ENCODE measurements around the gene KLF3. TPM values are rescaled to one million over a fixed set of nuclear protein-coding genes. Genes with fewer than 3 reads are reported as not detected.

KLF3 gene
- total RNA-seq, 4 donors from 2014 or later: 46.0 to 73.1 (median 54.7) TPM

DNA sequence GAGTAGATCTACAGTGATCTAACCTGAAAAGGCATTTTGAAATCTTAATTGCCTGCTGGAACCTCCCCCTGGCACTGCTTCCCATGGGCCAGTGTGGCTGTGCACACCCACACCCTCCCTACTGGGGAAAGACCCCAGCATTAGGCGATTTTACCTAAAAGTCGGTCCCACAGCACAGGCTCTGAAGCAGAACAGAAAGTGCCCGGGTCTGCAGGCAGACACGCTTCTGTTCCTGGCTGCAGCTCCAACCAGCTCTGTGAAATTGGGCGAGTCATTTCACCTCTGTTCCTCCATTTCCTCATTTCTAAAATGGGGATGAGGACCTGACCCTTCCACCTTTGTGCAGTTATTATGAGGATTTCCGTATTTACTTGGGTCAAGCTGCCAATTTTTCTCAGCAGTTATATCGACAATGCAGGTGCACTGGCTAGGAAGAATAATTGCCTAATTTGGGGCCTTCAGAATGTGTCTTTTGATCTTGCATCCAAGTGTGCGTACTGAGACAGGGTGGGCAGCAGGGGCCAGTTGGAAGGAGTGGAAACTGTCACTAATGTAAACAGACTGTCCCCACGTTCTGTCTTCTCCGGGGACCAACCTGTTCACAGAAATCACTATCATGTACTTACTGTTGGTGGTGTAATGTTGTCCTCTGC is 7.1 kb downstream of the KLF3 start:
- TF ChIP-seq, protein P1, sequence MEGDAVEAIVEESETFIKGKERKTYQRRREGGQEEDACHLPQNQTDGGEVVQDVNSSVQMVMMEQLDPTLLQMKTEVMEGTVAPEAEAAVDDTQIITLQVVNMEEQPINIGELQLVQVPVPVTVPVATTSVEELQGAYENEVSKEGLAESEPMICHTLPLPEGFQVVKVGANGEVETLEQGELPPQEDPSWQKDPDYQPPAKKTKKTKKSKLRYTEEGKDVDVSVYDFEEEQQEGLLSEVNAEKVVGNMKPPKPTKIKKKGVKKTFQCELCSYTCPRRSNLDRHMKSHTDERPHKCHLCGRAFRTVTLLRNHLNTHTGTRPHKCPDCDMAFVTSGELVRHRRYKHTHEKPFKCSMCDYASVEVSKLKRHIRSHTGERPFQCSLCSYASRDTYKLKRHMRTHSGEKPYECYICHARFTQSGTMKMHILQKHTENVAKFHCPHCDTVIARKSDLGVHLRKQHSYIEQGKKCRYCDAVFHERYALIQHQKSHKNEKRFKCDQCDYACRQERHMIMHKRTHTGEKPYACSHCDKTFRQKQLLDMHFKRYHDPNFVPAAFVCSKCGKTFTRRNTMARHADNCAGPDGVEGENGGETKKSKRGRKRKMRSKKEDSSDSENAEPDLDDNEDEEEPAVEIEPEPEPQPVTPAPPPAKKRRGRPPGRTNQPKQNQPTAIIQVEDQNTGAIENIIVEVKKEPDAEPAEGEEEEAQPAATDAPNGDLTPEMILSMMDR (IDR thresholded peaks at IDR 0.05; ENCODE audit: low read depth): no peak

DNA sequence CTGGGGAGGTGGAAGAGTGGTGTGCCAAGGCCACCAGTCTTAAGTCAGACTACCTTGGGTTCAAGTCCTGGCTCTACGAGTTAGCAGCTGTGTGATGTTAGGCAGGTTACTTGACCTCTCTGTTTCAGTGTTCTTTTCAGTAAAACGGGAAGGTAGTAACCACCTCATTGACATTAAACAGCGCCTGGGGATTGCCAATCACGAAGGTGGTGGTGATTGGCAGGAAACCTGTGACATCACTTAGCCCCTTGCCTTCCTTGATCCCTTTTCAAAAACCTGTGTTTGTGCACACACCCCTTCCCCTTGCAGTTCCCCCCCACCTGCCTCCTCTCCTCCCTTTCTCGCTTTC is 7.6 kb downstream of the KLF3 start:
- TF ChIP-seq, protein P1 (IDR thresholded peaks at IDR 0.05; ENCODE audit: low read depth): no peak

DNA sequence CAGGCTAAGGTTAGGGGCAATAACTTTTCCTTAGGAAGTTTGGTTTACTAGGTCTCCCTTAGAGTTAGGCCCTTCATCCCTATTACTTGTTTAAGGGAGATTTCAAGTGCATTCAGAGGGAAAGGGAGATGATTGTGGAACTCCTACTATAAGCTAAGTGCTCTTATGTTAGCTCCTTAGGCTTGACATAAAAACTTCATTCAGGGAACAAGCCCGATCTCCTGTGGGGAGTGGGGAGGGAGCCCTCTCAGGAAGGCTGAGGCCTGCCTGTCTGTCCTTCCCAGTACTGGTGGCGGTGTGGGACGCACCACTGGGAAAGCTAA is 8.0 kb downstream of the KLF3 start:
- TF ChIP-seq, protein P1 (IDR thresholded peaks at IDR 0.05; ENCODE audit: low read depth): no peak

DNA sequence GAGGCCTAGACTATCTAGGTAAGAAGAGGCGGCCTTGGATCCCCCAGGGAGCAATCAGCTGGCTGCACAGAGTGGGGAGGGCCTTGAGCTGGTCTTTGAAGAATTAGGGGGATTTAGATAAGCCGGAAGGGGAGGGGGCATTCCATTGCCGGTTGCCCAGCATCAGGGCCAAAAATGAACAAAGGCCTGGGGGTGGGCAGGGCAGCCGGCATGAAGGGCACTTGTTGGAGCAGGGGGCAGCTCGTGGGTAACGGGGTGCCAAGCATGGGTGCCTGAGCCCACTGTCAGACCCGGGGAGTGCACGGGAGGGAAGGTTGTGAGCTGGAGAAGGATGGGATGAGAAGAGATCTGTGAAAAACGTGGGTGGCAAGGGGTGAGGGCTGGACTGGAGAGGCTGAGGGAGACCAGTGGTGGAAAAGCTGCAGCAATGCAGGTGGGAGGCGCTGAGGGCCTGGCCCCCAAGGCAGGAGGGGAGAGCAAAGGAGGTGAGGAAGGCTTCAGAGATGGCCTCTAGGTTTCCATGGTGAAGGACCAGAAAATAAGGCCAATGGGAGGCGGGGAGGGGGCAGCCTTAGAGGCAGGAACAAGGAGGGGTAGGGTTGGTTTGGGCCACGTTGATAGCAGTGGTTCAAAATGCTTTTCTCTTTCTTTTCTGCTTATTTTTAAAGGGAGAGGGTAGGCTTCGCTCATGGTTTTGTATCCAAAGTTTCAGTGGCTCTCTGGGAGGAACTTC is 8.6 kb downstream of the KLF3 start:
- TF ChIP-seq, protein P1 (IDR thresholded peaks at IDR 0.05; ENCODE audit: low read depth): no peak

DNA sequence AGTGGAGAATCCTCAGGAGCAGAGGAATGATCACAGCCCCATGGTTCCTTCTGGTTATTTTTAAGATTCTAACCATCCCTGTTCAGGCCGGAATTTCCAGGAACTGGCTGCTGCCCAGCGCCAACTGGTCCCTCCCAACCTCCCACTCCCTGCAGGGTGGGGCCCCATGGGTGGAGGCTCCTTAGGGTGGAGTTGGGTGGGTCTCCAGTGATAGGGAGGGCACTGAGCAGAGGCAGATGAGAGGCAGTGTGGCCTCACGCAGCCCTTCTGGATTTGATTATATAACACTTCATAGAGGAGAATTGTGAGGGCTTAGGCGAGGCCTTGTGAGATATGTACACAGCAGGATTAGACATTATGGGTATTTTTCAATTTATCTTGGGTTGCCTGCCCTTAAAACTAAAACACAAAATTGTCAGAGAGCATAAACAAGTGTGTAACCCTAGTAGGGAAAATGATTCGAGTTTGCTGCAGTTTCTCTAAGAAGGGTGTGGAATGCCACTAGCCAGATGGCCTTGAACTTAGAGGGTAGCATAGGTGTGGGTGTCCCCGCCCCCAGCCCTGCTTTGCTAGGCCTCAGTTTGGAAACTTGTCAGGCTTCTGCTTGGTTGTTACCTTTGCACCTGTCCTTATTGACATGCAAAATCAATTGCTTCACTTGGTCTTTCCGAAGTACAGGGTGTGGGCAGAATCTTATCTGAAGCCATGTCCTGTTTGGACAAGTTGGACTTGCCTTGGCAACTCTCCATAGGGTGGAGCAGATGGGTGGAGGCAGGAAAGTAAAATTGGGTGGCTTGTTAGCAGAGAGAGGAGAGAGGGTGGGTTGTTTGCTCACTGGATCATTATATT is 9.4 kb downstream of the KLF3 start:
- TF ChIP-seq, protein P1 (IDR thresholded peaks at IDR 0.05; ENCODE audit: low read depth): no peak

DNA sequence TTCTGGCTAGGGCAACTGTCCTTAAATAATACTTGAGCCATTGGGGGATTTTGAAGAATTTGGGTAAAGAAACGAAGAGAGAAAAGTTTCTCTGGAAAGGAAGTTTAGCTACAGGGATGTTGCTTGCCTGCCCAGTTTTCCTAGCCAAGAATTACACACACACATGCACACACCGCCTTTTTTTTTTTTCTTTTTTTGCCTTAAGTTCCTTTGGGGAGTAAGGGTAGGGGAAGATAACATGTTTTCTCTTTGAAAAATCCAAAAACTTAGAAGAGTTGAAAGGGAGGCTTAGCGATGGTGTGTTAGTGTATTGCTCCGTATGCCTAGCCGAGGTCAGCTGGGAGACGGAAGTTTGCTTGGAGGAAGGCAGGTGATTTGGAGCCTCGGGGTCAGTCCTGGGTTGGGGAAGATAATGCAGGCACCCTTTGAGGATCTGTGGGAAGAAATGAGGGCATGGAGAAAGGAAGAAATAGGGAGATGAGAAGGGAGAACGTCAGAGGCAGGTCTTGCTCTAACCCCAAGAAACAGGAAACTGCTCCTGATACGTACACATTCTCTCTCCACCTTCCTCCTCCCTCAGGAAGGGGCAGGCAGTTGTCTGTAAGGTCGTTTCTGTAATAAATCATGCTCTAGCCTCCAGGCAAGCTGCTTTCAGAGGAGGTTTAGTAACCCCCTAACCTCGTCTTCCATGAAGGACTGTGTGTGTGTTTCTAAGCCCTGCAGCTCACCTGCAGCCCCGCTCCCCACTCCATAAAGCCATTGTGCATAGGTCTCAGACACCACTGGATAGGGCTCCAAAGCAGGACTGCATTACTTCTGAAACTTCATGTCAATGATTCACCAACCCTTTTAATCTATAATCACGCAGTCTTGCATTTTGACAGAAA is 10.5 kb downstream of the KLF3 start:
- TF ChIP-seq, protein P1 (IDR thresholded peaks at IDR 0.05; ENCODE audit: low read depth): no peak
